SU-DHL-6 (cell line): ENCODE data around the gene DDX10.

Experiments
- CTCF ChIP-seq: fragments of 200-600 bp; sonication (generic); IDR thresholded peaks from one replicate; pipeline ENCODE4 v1.5.1; 2017; ENCODE audit warnings: antibody characterized with exemption, mild to moderate bottlenecking, low read length, moderate library complexity; ENCODE audit not compliant: insufficient read depth, poor library complexity, severe bottlenecking
- EZH2phosphoT487 ChIP-seq: fragments of 200-600 bp; sonication (generic), shearing (Covaris generic); conservative IDR thresholded peaks from 2 replicates; pipeline ENCODE4 v1.6.1; 2018; ENCODE audit warnings: mild to moderate bottlenecking, antibody characterized with exemption, low read length, moderate library complexity, mixed read lengths

- no peak for TF ChIP-seq CTCF
- TF ChIP-seq EZH2phosphoT487, result no peak
These were observed 187.8 kb downstream of the DDX10 start for GRCh38 chr11:108852701-108853100.
